GM12891 (cell line): ENCODE measurements around the gene FSTL4.

ENCODE experiments used
- POLR2A ChIP-seq: IDR thresholded peaks from 2 replicates; pipeline ENCODE4 v1.6.1; 2011; ENCODE audit warnings: low read depth, low read length, control low read depth
- POLR2AphosphoS5 ChIP-seq: IDR thresholded peaks from 2 replicates; pipeline ENCODE4 v1.6.1; 2011; ENCODE audit warnings: low read depth, low read length, control low read depth
- POU2F2 ChIP-seq: IDR thresholded peaks from 2 replicates; pipeline ENCODE4 v1.6.1; 2011; ENCODE audit warnings: low read depth, mild to moderate bottlenecking, control low read depth, low read length, moderate library complexity
- SPI1 ChIP-seq: IDR thresholded peaks from 2 replicates; pipeline ENCODE4 v1.6.1; 2011; ENCODE audit warnings: low read depth, low read length, control low read depth
- TAF1 ChIP-seq: IDR thresholded peaks from 2 replicates; pipeline ENCODE4 v1.6.1; 2011; ENCODE audit warnings: low read depth, low read length, control low read depth

DNA sequence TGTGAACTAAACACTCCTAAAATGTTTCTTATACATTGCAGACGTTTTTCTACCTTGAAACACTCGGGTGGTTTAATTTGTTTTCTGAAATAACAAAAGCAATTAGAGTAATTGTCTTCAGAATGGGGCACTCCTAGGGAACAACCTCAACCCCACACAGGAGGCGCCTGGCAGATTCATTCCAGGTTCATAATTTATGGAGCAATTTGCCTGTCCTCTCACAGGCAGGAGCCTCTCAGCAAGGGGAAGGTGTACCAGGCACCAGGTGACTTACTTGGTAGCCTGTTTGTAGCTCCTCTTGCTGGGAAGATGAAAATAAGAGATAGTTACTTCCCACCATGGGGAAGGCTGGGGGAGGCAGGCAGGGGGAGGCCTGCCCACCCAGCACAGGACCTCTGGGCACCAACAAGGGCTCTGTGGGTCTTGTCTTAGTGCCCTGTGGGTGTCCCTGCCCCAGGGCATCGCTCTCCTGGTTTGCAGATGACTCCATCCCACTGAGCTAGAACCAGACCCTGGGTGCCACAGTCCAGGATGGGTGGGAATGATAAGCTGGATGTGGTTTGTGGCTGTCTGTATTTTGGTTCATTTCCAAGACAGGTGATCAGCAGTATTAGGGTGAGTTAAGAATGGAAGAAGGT is 144.4 kb downstream of the FSTL4 start:
- no peak for TF ChIP-seq TAF1
- TF ChIP-seq POLR2AphosphoS5, result no peak
- TF ChIP-seq POLR2A, result no peak
- no peak for TF ChIP-seq SPI1
- no peak for TF ChIP-seq POU2F2
